Suprapubic skin (tissue), 3 donors: Measurements from ENCODE around the gene TIMM50.

ENCODE experiments used
- CTCF ChIP-seq, 2 donors: fragments of 200-600 bp in 1 of 2; fragments of 450-650 bp in 1 of 2; sonication (generic) in 1 of 2; IDR thresholded peaks; one replicate each; pipeline ENCODE4 v1.5.1; 2016 to 2019; ENCODE audit warnings: antibody characterized with exemption in 2 of 2, mild to moderate bottlenecking in 1 of 2, moderate library complexity in 1 of 2
- POLR2A ChIP-seq, 2 donors: fragments of 450-650 bp; IDR thresholded peaks; one replicate each; pipeline ENCODE4 v1.6.1; 2017; ENCODE audit warnings: antibody characterized with exemption in 2 of 2, mild to moderate bottlenecking in 2 of 2, moderate library complexity in 2 of 2

DNA sequence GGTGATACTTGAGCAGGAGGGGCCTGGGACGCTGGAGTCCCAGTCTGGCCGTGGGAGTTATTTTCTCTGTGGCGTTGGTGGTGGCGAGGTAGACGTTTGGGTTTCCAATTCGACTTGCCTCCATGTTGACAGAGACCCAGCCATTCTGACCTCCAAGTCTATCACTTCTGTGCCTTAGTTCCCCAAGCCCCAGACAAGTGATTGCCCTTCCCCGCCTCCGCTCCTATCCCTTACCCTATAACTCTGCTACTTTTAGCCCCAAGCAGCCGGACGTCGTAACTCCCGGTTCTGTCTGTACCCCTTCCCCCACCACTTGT, 549 bp downstream of the TIMM50 start:
- TF ChIP-seq POLR2A (IDR thresholded peaks at IDR 0.05): no peak
- TF ChIP-seq CTCF (IDR thresholded peaks at IDR 0.05): no peak
